Germinal center (tissue), 1 donor: ENCODE measurements around the gene EFNA5.

ENCODE experiments used
- DNase-seq: peaks from one replicate; pipeline ENCODE4 v3.0.0; 2012; ENCODE audit warnings: mixed read lengths, low spot score

The EFNA5 gene

GRCh38 chr5:107544476-107544875 lies 126.3 kb downstream of the EFNA5 start:
- no peak for DNase-seq

GRCh38 chr5:107543868-107544267 lies 126.9 kb downstream of the EFNA5 start:
- DNase-seq, result no peak

- DNase-seq, result no peak
Measured at GRCh38 chr5:107542831-107543231, 127.9 kb downstream of the EFNA5 start.

- no peak for DNase-seq
Measured at GRCh38 chr5:107542428-107542827, 128.3 kb downstream of the EFNA5 start.

GRCh38 chr5:107541400-107541799 lies 129.3 kb downstream of the EFNA5 start:
- no peak for DNase-seq

GRCh38 chr5:107539726-107540330 lies 130.9 kb downstream of the EFNA5 start:
- DNase-seq, result no peak

- no peak for DNase-seq
Measured at GRCh38 chr5:107538805-107539445, 131.8 kb downstream of the EFNA5 start.

GRCh38 chr5:107538331-107538730 lies 132.4 kb downstream of the EFNA5 start:
- no peak for DNase-seq

- DNase-seq, result no peak
Measured at GRCh38 chr5:107535849-107536248, 134.9 kb downstream of the EFNA5 start.

GRCh38 chr5:107533910-107534876 lies 136.5 kb downstream of the EFNA5 start:
- DNase-seq, result no peak

GRCh38 chr5:107532916-107533315 lies 137.8 kb downstream of the EFNA5 start:
- no peak for DNase-seq

- DNase-seq, result no peak
Measured at GRCh38 chr5:107532169-107532878, 138.4 kb downstream of the EFNA5 start.

GRCh38 chr5:107531308-107531707 lies 139.4 kb downstream of the EFNA5 start:
- no peak for DNase-seq

- no peak for DNase-seq
Measured at GRCh38 chr5:107529618-107530017, 141.1 kb downstream of the EFNA5 start.

GRCh38 chr5:107526270-107526937 lies 144.3 kb downstream of the EFNA5 start:
- DNase-seq, result no peak

GRCh38 chr5:107524111-107524510 lies 146.6 kb downstream of the EFNA5 start:
- DNase-seq, result no peak

GRCh38 chr5:107523029-107523680 lies 147.6 kb downstream of the EFNA5 start:
- DNase-seq, result no peak

- DNase-seq, result no peak
Measured at GRCh38 chr5:107522456-107522855, 148.3 kb downstream of the EFNA5 start.

- DNase-seq, result no peak
Measured at GRCh38 chr5:107519900-107520354, 150.8 kb downstream of the EFNA5 start.

GRCh38 chr5:107518616-107519015 lies 152.1 kb downstream of the EFNA5 start:
- no peak for DNase-seq

- DNase-seq, result no peak
Measured at GRCh38 chr5:107518190-107518589, 152.5 kb downstream of the EFNA5 start.
